A549 (cell line): Measurements from ENCODE around the gene GALNTL6. TPM values are rescaled to one million over a fixed set of nuclear protein-coding genes. Genes with fewer than 3 reads are reported as not detected.

Experiments used
- ATAC-seq, 2 experiments: fragments of 200-7000 bp in 1 of 2; fragments of >200 bp in 1 of 2; cut with Nextera tagmentation in 1 of 2; cut with Tn5 transposase in 1 of 2; 3 replicates each; pipeline versions ENCODE4 v1.8.0 to v1.9.1; 2018 to 2020; ENCODE audit warnings: mild to moderate bottlenecking in 1 of 2, moderate library complexity in 1 of 2
- CTCF ChIA-PET: fragments of 300-600 bp; sonication (Branson Sonifier 250); formaldehyde crosslinking; extraction: SDS; loops from one replicate; lab custom pipeline; 2021; ENCODE audit warnings: antibody characterized with exemption, inconsistent platforms; lab: Yijun Ruan, JAX
- POLR2A ChIA-PET: fragments of 350-600 bp; formaldehyde crosslinking; extraction: SDS; loops from one replicate; lab custom pipeline; 2021; ENCODE audit warnings: antibody characterized with exemption, inconsistent platforms; lab: Yijun Ruan, JAX
- DNase-seq, 2 experiments: peaks; one replicate each; pipeline versions ENCODE4 v3.0.0 to v3.0.0-alpha.2; 2011 to 2016; ENCODE audit warnings: low read depth in 1 of 2, low spot score in 1 of 2
- FAIRE-seq: peaks from 2 replicates; lab custom pipeline; 2011; peaks lifted over from hg19 to GRCh38; lab: Jason Lieb, UNC
- H3K27ac ChIP-seq, 2 experiments: fragments of >200 bp; sonication (Bioruptor Twin); formaldehyde crosslinking; 3 replicates each; pipeline ENCODE4 v1.5.1; 2016 to 2017
- H3K4me1 ChIP-seq: fragments of >200 bp; sonication (Bioruptor Twin); formaldehyde crosslinking; 3 replicates; pipeline ENCODE4 v1.6.1; 2016
- H3K4me2 ChIP-seq: fragments of >200 bp; sonication (Bioruptor Twin); formaldehyde crosslinking; 3 replicates; pipeline ENCODE4 v1.6.1; 2016
- H3K4me3 ChIP-seq: fragments of >200 bp; sonication (Bioruptor Twin); formaldehyde crosslinking; 3 replicates; pipeline ENCODE4 v1.5.1; 2016
- H3K9me3 ChIP-seq: fragments of >200 bp; sonication (Bioruptor Twin); formaldehyde crosslinking; 3 replicates; pipeline ENCODE4 v1.6.1; 2016
- CBX8 ChIP-seq: fragments of 200-600 bp; sonication (generic); IDR thresholded peaks from 2 replicates; pipeline ENCODE4 v1.6.1; 2016
- CEBPB ChIP-seq, 2 experiments: fragments of >200 bp in 1 of 2; sonication (Bioruptor Twin) in 1 of 2; formaldehyde crosslinking in 1 of 2; IDR thresholded peaks; 2 replicates each; pipeline ENCODE4 v1.6.1; 2012 to 2016
- CHD2 ChIP-seq: fragments of 150-350 bp; IDR thresholded peaks from 2 replicates; pipeline ENCODE4 v1.6.1; 2014; ENCODE audit warnings: low read length; ENCODE audit not compliant: partially characterized antibody
- CHD4 ChIP-seq: fragments of 200-600 bp; sonication (generic); IDR thresholded peaks from 2 replicates; pipeline ENCODE4 v1.6.1; 2016; ENCODE audit warnings: antibody characterized with exemption, mild to moderate bottlenecking, borderline replicate concordance
- E2F6 ChIP-seq: IDR thresholded peaks from 2 replicates; pipeline ENCODE4 v1.6.1; 2012; ENCODE audit warnings: low read depth, borderline replicate concordance
- ELK1 ChIP-seq: fragments of 150-350 bp; IDR thresholded peaks from 2 replicates; pipeline ENCODE4 v1.6.1; 2014; ENCODE audit warnings: low read depth, mild to moderate bottlenecking, low read length
- FOXS1 ChIP-seq: fragments of 250-450 bp; sonication (Bioruptor Pico); IDR thresholded peaks from 2 replicates; pipeline ENCODE4 v1.5.0; 2020; ENCODE audit warnings: mild to moderate bottlenecking, moderate library complexity
- HES2 ChIP-seq: fragments of >200 bp; sonication (Bioruptor Twin); formaldehyde crosslinking; IDR thresholded peaks from 2 replicates; pipeline ENCODE4 v1.6.1; 2016
- HMGXB4 ChIP-seq: fragments of 250-450 bp; sonication (Bioruptor Pico); IDR thresholded peaks from 2 replicates; pipeline ENCODE4 v1.5.0; 2021; ENCODE audit warnings: mild to moderate bottlenecking, moderate library complexity, borderline replicate concordance
- HOXB5 ChIP-seq: fragments of 250-450 bp; sonication (Bioruptor Pico); IDR thresholded peaks from 2 replicates; pipeline ENCODE4 v1.5.0; 2020; ENCODE audit warnings: mild to moderate bottlenecking, moderate library complexity
- JUNB ChIP-seq: fragments of >200 bp; sonication (Bioruptor Twin); formaldehyde crosslinking; IDR thresholded peaks from 2 replicates; pipeline ENCODE4 v1.6.1; 2016
- KDM1A ChIP-seq: fragments of 200-600 bp; sonication (generic); IDR thresholded peaks from 2 replicates; pipeline ENCODE4 v1.6.1; 2016; ENCODE audit warnings: low read depth, mild to moderate bottlenecking
- KDM5A ChIP-seq: fragments of 200-600 bp; sonication (generic); IDR thresholded peaks from 2 replicates; pipeline ENCODE4 v1.6.1; 2016; ENCODE audit warnings: antibody characterized with exemption, mild to moderate bottlenecking
- MAFK ChIP-seq: fragments of 450-650 bp; IDR thresholded peaks from 2 replicates; pipeline ENCODE4 v1.6.1; 2014; ENCODE audit not compliant: partially characterized antibody
- MAX ChIP-seq: IDR thresholded peaks from 2 replicates; pipeline ENCODE4 v1.6.1; 2012
- MAZ ChIP-seq: fragments of 150-350 bp; IDR thresholded peaks from 2 replicates; pipeline ENCODE4 v1.6.1; 2014; ENCODE audit warnings: antibody characterized with exemption, low read depth, low read length, borderline replicate concordance
- NPAS2 ChIP-seq: fragments of 250-450 bp; sonication (Bioruptor Pico); IDR thresholded peaks from 2 replicates; pipeline ENCODE4 v1.8.0; 2022; ENCODE audit warnings: mild to moderate bottlenecking, moderate library complexity, borderline replicate concordance
- NR3C1 ChIP-seq: fragments of >200 bp; sonication (Bioruptor Twin); formaldehyde crosslinking; IDR thresholded peaks from 3 replicates; pipeline ENCODE4 v1.6.1; 2017
- POLR2AphosphoS2 ChIP-seq: conservative IDR thresholded peaks from 2 replicates; pipeline ENCODE4 v1.6.1; 2012; ENCODE audit warnings: low read length, improper control_type of control experiment, inconsistent platforms
- RAD21 ChIP-seq, 2 experiments: fragments of >200 bp in 1 of 2; sonication (Bioruptor Twin) in 1 of 2; formaldehyde crosslinking in 1 of 2; IDR thresholded peaks in 1 of 2; conservative IDR thresholded peaks in 1 of 2; 2 replicates in 1 of 2; 3 replicates in 1 of 2; pipeline ENCODE4 v1.6.1; 2012 to 2018; ENCODE audit warnings: inconsistent platforms in 1 of 2
- RARB ChIP-seq: fragments of 250-450 bp; sonication (Bioruptor Pico); IDR thresholded peaks from 2 replicates; pipeline ENCODE4 v1.8.0; 2021; ENCODE audit warnings: mild to moderate bottlenecking, moderate library complexity
- RCOR1 ChIP-seq: fragments of 150-350 bp; IDR thresholded peaks from 2 replicates; pipeline ENCODE4 v1.6.1; 2014; ENCODE audit warnings: antibody characterized with exemption, low read length, low read depth
- SREBF2 ChIP-seq: fragments of 450-650 bp; IDR thresholded peaks from 2 replicates; pipeline ENCODE4 v1.6.1; 2014; ENCODE audit warnings: mild to moderate bottlenecking, moderate library complexity
- TP53 ChIP-seq: fragments of 250-450 bp; sonication (Bioruptor Pico); IDR thresholded peaks from 2 replicates; pipeline ENCODE4 v1.5.0; 2021; ENCODE audit warnings: mild to moderate bottlenecking, moderate library complexity
- USF2 ChIP-seq: fragments of 450-650 bp; IDR thresholded peaks from 2 replicates; pipeline ENCODE4 v1.6.1; 2014; ENCODE audit warnings: antibody characterized with exemption
- ZFP36 ChIP-seq: fragments of 450-650 bp; IDR thresholded peaks from 2 replicates; pipeline ENCODE4 v1.6.1; 2014; ENCODE audit warnings: borderline replicate concordance; ENCODE audit not compliant: partially characterized antibody
- WGBS: methylation state at CpG from one replicate; pipeline ENCODE4 v1.1.6; 2017; ENCODE audit errors: missing lambda C conversion rate; 5-methylcytosine and 5-hydroxymethylcytosine counted together
- polyA plus RNA-seq, 4 experiments: library from polyadenylated mRNA; depleted of rRNA in 3 of 4; stranded (reverse); fragments of >200 nt; fragmentation: RNase III in 1 of 4; extraction: RNeasy Plus Mini Kit Qiagen cat#74134 plus additional on column Dnase treatment in 1 of 4; gene quantifications; 2 replicates in 3 of 4; 3 replicates in 1 of 4; pipeline ENCODE4 v1.2.3, GENCODE V29; 2011 to 2017

Gene GALNTL6
- polyA plus RNA-seq, 2 of the 4 experiments (the other 2 are of a cell fraction), result 0.06 to 0.49 TPM

GRCh38 chr4:171851295-171851694, 38.1 kb downstream of the GALNTL6 start:
- ChIA-PET POLR2A (no interaction called here), CTCF (no interaction called here)
- no peak for FAIRE-seq
- DNase-seq, result no peak
- H3K27ac ChIP-seq, result no peak overlapping the region
- no peak overlapping the region for H3K4me2 ChIP-seq
- no peaks in the 10 kb centered on the region for H3K9me3 ChIP-seq
- no peak for ATAC-seq
- H3K4me1 ChIP-seq, result no peaks in the 10 kb centered on the region
- no peak for TF ChIP-seq FOXS1
- TF ChIP-seq CEBPB (IDR thresholded peaks at IDR 0.05), result no peak
- no peak for TF ChIP-seq RARB (CRISPR knock-in tag)
- H3K4me3 ChIP-seq, result no peak overlapping the region

- no peak overlapping the region for H3K4me2 ChIP-seq
- FAIRE-seq, result no peak
Observed at GRCh38 chr4:171857302-171858012, 44.3 kb downstream of the GALNTL6 start.

GRCh38 chr4:171875291-171875690, 62.1 kb downstream of the GALNTL6 start:
- Histone ChIP-seq H3K9me3 (no peaks in the 10 kb centered on the region), H3K27ac (no peak overlapping the region), H3K4me3 (no peak overlapping the region), H3K4me1 (0 out of 3 replicates have a peak, but pooled peaks cover 4% of the 10 kb centered on the region), H3K4me2 (no peak overlapping the region)
- ChIA-PET POLR2A (no interaction called here), CTCF (no interaction called here)
- FAIRE-seq (no peak), DNase-seq (no peak), ATAC-seq (no peak)
- WGBS, result 41% methylated on average over 3 of the region's 3 CpGs
- TF ChIP-seq HES2, result no peak
- no peak for TF ChIP-seq HMGXB4 (CRISPR knock-in tag)
- TF ChIP-seq KDM5A, result no peak
- no peak for TF ChIP-seq MAZ
- TF ChIP-seq KDM1A, result no peak
- no peak for TF ChIP-seq RAD21 (conservative IDR thresholded peaks at IDR 0.05 in 1 of 2, IDR thresholded peaks at IDR 0.05 in 1 of 2)
- TF ChIP-seq E2F6, result no peak
- no peak for TF ChIP-seq CHD2
- no peak for TF ChIP-seq CHD4
- TF ChIP-seq MAFK, result no peak
- TF ChIP-seq NPAS2 (CRISPR knock-in tag), result no peak
- no peak for TF ChIP-seq NR3C1
- no peak for TF ChIP-seq ELK1

More at GRCh38 chr4:171857302-171858012, 44.3 kb downstream of the GALNTL6 start:
- CTCF ChIA-PET, result no interaction called here
- ATAC-seq, result no peak
- Histone ChIP-seq H3K27ac (no peak overlapping the region), H3K9me3 (no peaks in the 10 kb centered on the region), H3K4me1 (no peaks in the 10 kb centered on the region), H3K4me3 (no peak overlapping the region)
- WGBS, result 44% methylated on average over 3 of the region's 3 CpGs
- no peak for DNase-seq
- TF ChIP-seq SREBF2 (no peak), USF2 (no peak), HOXB5 (CRISPR knock-in tag) (no peak), HMGXB4 (CRISPR knock-in tag) (no peak), CBX8 (no peak), JUNB (no peak), CEBPB (IDR thresholded peaks at IDR 0.05) (no peak), ZFP36 (no peak), TP53 (CRISPR knock-in tag) (no peak), RCOR1 (no peak), CHD2 (no peak), MAX (no peak), POLR2AphosphoS2 (no peak)
- TF ChIP-seq, all 56 proteins: peak for 0
- POLR2A ChIA-PET, result no interaction called here
